NB4 (cell line): Measurements from ENCODE around the gene GABRR2.
A peak's percentile ranks its signal among the peaks of the same experiment; 100 is the strongest.

Experiments used
- DNase-seq: peaks from one replicate; pipeline ENCODE4 v3.0.0; 2010; ENCODE audit warnings: low read depth
- H3K4me3 ChIP-seq: one replicate; pipeline ENCODE4 v1.5.1; 2011; ENCODE audit warnings: mild to moderate bottlenecking, low read depth, low read length, moderate library complexity
- CTCF ChIP-seq: IDR thresholded peaks from one replicate; pipeline ENCODE4 v1.5.1; 2012; ENCODE audit warnings: low read depth, low read length
- MYC ChIP-seq: IDR thresholded peaks from 2 replicates; pipeline ENCODE4 v1.6.1; 2011; ENCODE audit warnings: low read depth, low read length
- POLR2A ChIP-seq: IDR thresholded peaks from 2 replicates; pipeline ENCODE4 v1.6.1; 2011; ENCODE audit warnings: mild to moderate bottlenecking; ENCODE audit not compliant: insufficient read length; ENCODE audit errors: extremely low read depth
- TF ChIP-seq, protein P1 (sequence below): IDR thresholded peaks from 2 replicates; pipeline ENCODE4 v1.6.1; 2011; ENCODE audit warnings: low read depth, low read length

GABRR2 gene

DNA sequence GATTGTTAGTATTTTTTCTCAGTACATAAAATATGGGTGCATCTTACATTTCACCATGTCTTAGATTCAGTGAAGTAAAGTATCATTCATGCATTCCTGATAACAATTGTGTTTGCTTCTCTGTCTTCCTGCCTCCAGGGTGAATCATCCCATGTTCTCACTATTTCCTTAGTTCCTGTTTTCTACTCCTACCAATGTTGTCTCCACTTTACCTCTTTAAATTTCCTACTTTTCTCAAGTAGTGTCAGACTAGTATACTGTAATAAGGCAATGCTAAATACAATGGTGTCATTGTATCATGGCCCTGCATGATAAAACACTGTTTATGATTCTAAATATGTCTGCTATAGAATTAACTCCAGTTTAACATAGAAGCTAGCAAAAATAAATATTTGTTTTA, 60.5 kb downstream of the GABRR2 start:
- no peak overlapping the region for H3K4me3 ChIP-seq
- peak; percentile 30 for DNase-seq
- TF ChIP-seq, protein P1, sequence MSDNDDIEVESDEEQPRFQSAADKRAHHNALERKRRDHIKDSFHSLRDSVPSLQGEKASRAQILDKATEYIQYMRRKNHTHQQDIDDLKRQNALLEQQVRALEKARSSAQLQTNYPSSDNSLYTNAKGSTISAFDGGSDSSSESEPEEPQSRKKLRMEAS = no peak
- TF ChIP-seq MYC (no peak), CTCF (no peak), POLR2A (no peak)

DNA sequence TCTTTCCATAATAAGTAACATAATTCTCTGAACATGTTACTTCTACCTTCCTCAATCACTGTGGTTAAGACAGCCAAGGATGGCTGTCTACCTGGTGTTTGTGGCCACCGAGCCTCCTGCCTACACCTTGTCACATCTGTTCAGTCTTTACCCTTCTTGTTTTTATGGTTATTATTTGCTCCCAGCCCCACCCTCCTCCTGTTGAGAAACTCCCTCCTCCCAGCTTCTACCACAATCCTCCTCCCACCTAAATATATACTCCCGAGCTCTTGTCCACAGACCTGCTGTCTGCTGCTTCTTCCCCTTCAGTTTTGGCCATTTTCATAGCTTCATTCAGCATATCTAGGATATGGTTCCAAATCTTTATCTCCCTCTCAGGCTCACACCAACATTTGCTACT, 62.2 kb downstream of the GABRR2 start:
- no peak overlapping the region for H3K4me3 ChIP-seq
- DNase-seq = peak; percentile 60
- TF ChIP-seq POLR2A (no peak), CTCF (no peak), MYC (no peak)
- TF ChIP-seq, protein P1 = no peak

GRCh38 chr6:89251976-89252375, 63.1 kb downstream of the GABRR2 start:
- DNase-seq = no peak
- no peak overlapping the region for H3K4me3 ChIP-seq
- TF ChIP-seq, protein P1 = no peak
- TF ChIP-seq POLR2A (no peak), MYC (no peak), CTCF (no peak)

GRCh38 chr6:89251170-89251569, 63.9 kb downstream of the GABRR2 start:
- DNase-seq = no peak
- no peak for TF ChIP-seq MYC
- TF ChIP-seq CTCF = no peak
- TF ChIP-seq POLR2A = no peak
- no peak overlapping the region for H3K4me3 ChIP-seq

DNA sequence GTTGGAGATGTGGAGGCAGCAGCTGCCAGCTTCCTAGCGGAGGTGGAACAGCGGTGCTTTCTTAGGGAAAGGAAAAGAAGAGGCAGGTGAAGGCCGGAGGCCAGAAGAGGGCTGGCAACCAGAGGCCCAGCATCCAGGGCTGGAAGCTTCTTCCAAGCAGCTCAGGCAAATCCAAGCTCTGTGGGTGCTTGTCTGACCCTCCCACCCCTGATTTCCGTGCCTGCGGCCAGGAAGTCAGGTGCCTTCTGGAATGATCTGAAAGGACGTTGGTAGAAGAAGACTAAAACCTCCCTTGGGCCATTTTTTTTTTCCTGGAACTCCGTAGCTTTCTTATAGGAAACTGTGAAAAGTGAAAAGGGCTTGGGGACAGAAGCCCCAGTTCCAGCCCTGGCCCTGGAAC, 64.9 kb downstream of the GABRR2 start:
- DNase-seq = no peak
- H3K4me3 ChIP-seq = no peak overlapping the region
- TF ChIP-seq CTCF (no peak), MYC (no peak), POLR2A (no peak)
- TF ChIP-seq, protein P1 = no peak
